ENCODE data around the gene CFDP1. TPM values are rescaled to one million over a fixed set of nuclear protein-coding genes. Genes with fewer than 3 reads are reported as not detected.

Gene CFDP1
- total RNA-seq, 1 experiment from 2014 or later, result 32.1 TPM

DNA sequence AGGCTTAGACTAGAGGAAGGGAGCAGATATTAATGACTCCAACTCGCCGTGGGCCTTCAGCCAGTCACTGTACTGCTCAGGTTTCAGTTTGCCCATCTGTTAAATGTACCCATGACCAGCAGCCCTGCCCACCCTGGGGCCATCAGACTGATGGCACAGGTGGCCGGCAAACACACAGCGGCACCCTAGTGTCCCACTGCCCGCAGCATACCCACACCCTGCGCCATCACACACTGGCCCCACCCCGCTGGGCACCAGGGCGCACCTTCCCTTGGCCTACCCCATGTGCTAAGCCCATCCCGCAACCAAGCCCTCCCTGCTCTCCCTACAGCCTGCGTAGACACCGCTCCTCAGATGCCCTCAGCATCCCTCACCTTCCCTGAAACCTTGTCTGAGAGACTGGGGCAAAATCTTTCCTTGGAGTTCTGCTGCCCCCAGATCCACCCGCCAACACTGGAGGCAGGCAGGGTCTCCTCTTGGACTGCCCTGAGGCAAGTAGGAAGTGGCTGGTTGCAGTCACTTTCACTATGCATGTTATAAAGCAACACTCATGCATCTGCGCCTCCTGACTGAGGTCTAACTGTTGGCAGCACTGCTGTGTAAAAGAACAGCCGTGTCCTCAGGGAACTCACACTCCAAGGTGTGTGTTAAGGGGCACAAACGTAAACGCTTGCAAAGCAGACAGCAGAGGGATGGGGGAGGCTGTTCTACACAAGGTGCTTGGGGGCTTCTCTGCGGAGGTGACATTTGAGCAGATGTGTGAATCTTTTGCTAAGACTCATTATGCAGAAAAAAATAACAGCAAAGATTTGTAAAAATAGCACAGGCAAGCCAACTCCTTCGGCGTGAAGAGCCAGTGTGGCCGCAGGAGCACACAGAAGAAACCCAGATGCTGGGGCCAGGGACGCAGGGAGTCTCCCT is 175.2 kb downstream of the CFDP1 start:
- DNase-seq (no peak), ATAC-seq (no peak)
- H3F3A ChIP-seq (ENCODE audit: low read length, unreplicated experiment), result no peaks in the 10 kb centered on the region
- ChIA-PET POLR2A (ENCODE audit: unreplicated experiment) (no interaction called here), CTCF (no interaction called here)
- intact Hi-C loops (cut with micrococcal nuclease), result no loop called here
- no peaks in the 10 kb centered on the region for H4K20me1 ChIP-seq (ENCODE audit: low read length)
- H3K79me2 ChIP-seq (ENCODE audit: low read length), result peaks cover 92% of the 10 kb centered on the region
- H3K4me1 ChIP-seq (ENCODE audit: insufficient read depth, low read length), result peaks cover 16% of the 10 kb centered on the region
- H3K4me3 ChIP-seq (ENCODE audit: low read length), result no peak overlapping the region
- no peak overlapping the region for H3K27ac ChIP-seq (ENCODE audit: low read length)
- TF ChIP-seq EZH2phosphoT487 (IDR thresholded peaks at IDR 0.05; ENCODE audit: borderline replicate concordance, low read length) (no peak), EZH2 (IDR thresholded peaks at IDR 0.05; ENCODE audit: low read length, unreplicated experiment) (no peak)
- TF ChIP-seq, protein P1, sequence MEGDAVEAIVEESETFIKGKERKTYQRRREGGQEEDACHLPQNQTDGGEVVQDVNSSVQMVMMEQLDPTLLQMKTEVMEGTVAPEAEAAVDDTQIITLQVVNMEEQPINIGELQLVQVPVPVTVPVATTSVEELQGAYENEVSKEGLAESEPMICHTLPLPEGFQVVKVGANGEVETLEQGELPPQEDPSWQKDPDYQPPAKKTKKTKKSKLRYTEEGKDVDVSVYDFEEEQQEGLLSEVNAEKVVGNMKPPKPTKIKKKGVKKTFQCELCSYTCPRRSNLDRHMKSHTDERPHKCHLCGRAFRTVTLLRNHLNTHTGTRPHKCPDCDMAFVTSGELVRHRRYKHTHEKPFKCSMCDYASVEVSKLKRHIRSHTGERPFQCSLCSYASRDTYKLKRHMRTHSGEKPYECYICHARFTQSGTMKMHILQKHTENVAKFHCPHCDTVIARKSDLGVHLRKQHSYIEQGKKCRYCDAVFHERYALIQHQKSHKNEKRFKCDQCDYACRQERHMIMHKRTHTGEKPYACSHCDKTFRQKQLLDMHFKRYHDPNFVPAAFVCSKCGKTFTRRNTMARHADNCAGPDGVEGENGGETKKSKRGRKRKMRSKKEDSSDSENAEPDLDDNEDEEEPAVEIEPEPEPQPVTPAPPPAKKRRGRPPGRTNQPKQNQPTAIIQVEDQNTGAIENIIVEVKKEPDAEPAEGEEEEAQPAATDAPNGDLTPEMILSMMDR (conservative IDR thresholded peaks at IDR 0.05; ENCODE audit: low read depth, low read length), result no peak
- no TSS peak for BruUV-seq (replicated peaks)
- H3K9me2 ChIP-seq (replicated peaks; ENCODE audit: low read length), result no peaks in the 10 kb centered on the region
- H3K27me3 ChIP-seq (ENCODE audit: low read length), result no peaks in the 10 kb centered on the region
- H3K9me3 ChIP-seq (ENCODE audit: low read length), result no peaks in the 10 kb centered on the region
- H3K36me3 ChIP-seq (ENCODE audit: low read depth, low read length), result no peaks in the 10 kb centered on the region
- no peak overlapping the region for H2AFZ ChIP-seq (ENCODE audit: low read length)
- H3K9ac ChIP-seq (ENCODE audit: low read length), result no peak overlapping the region
- H3K4me2 ChIP-seq (ENCODE audit: low read length), result no peak overlapping the region

DNA sequence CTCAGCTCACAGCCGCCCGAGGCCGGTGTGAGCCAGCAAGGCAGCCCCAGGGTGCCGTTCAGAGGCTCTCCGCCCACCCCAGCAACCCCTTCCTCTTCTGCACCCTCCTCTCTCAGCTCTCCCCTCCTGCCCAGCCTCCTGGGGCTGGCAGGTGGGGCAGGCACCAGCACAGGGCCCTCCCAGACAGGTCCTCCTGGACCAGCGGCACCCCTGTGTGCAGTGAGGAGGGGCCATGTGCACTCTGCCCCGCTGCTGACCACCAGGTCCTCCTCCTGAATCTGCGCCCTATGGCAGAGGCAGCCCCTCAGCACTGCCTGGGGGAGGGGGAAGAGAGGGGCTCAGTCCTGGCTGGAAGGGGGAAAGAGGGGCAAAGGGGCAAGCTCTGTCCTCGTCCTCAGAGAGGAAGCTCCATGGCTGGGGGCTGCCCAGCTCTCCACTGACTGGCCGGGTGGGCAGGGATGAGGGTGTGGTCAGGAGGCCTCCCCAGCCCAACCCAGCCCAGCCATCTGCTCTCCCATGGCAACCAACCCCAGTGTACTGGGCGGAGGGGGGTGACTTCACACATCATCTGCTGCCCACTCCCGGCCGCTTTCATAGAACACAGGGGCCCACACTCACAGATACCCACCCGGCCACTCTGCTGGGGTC is 176.5 kb downstream of the CFDP1 start:
- peaks cover 19% of the 10 kb centered on the region for H3K4me1 ChIP-seq (ENCODE audit: insufficient read depth, low read length)
- H3K27ac ChIP-seq (ENCODE audit: low read length), result no peak overlapping the region
- no peak overlapping the region for H3K9ac ChIP-seq (ENCODE audit: low read length)
- BruUV-seq (replicated peaks), result no TSS peak
- intact Hi-C loops (cut with micrococcal nuclease), result no loop called here
- H2AFZ ChIP-seq (ENCODE audit: low read length), result no peak overlapping the region
- no peak overlapping the region for H3K4me3 ChIP-seq (ENCODE audit: low read length)
- POLR2A ChIA-PET (ENCODE audit: unreplicated experiment), result no interaction called here
- TF ChIP-seq, protein P1 (conservative IDR thresholded peaks at IDR 0.05; ENCODE audit: low read depth, low read length), result no peak
- TF ChIP-seq EZH2 (IDR thresholded peaks at IDR 0.05; ENCODE audit: low read length, unreplicated experiment) (no peak), EZH2phosphoT487 (IDR thresholded peaks at IDR 0.05; ENCODE audit: borderline replicate concordance, low read length) (no peak)
- H3K4me2 ChIP-seq (ENCODE audit: low read length), result no peak overlapping the region
- DNase-seq, result no peak
- CTCF ChIA-PET, result interaction anchor here (0.6 kb wide), 1 partner anchor 184 kb away, joined by 3 read pairs; no protein-coding TSS in a partner anchor
- H3K9me2 ChIP-seq (replicated peaks; ENCODE audit: low read length), result no peaks in the 10 kb centered on the region
- H4K20me1 ChIP-seq (ENCODE audit: low read length), result no peaks in the 10 kb centered on the region
- H3K27me3 ChIP-seq (ENCODE audit: low read length), result no peaks in the 10 kb centered on the region
- H3K36me3 ChIP-seq (ENCODE audit: low read depth, low read length), result no peaks in the 10 kb centered on the region
- no peaks in the 10 kb centered on the region for H3K9me3 ChIP-seq (ENCODE audit: low read length)
- H3F3A ChIP-seq (ENCODE audit: low read length, unreplicated experiment), result no peaks in the 10 kb centered on the region
- peaks cover 90% of the 10 kb centered on the region for H3K79me2 ChIP-seq (ENCODE audit: low read length)
- ATAC-seq, result no peak

All from PC-3 (cell line).